HepG2 (cell line): Measurements from ENCODE around the gene INTS1. TPM values are rescaled to one million over a fixed set of nuclear protein-coding genes. Genes with fewer than 3 reads are reported as not detected.
A peak's percentile ranks its signal among the peaks of the same experiment; 100 is the strongest.

Experiments used
- ATAD3A ChIP-seq: sonication (generic); formaldehyde crosslinking; IDR thresholded peaks from 2 replicates; pipeline ENCODE4 v1.4.0; 2020; ENCODE audit warnings: missing genetic modification reagents
- ATF1 ChIP-seq: IDR thresholded peaks from 2 replicates; pipeline ENCODE4 v1.6.1; 2016; ENCODE audit warnings: mild to moderate bottlenecking, control low read depth
- ATF7 ChIP-seq, 2 experiments: fragments of 450-650 bp in 1 of 2; sonication (generic) in 1 of 2; formaldehyde crosslinking in 1 of 2; IDR thresholded peaks; 2 replicates each; pipeline versions ENCODE4 v1.4.0 to v1.6.1; 2016 to 2020; ENCODE audit warnings: antibody characterized with exemption in 1 of 2, mild to moderate bottlenecking in 1 of 2, missing genetic modification reagents in 1 of 2
- EEA1 ChIP-seq: sonication (generic); formaldehyde crosslinking; IDR thresholded peaks from 2 replicates; pipeline ENCODE4 v1.5.1; 2020; ENCODE audit warnings: mild to moderate bottlenecking, missing genetic modification reagents, borderline replicate concordance
- FOXP1 ChIP-seq, 2 experiments: fragments of 450-650 bp in 1 of 2; IDR thresholded peaks; 2 replicates each; pipeline ENCODE4 v1.6.1; 2017 to 2018; ENCODE audit warnings: antibody characterized with exemption in 1 of 2
- GZF1 ChIP-seq: sonication (generic); formaldehyde crosslinking; IDR thresholded peaks from 2 replicates; pipeline ENCODE4 v1.5.1; 2020; ENCODE audit warnings: mild to moderate bottlenecking, missing genetic modification reagents
- HNRNPLL ChIP-seq: fragments of 200-400 bp; formaldehyde crosslinking; IDR thresholded peaks from 2 replicates; pipeline ENCODE4 v1.6.1; 2017; ENCODE audit warnings: mild to moderate bottlenecking, low read depth, low read length; ENCODE audit not compliant: poor library complexity, severe bottlenecking
- NR2C2 ChIP-seq: sonication (generic); formaldehyde crosslinking; IDR thresholded peaks from 2 replicates; pipeline ENCODE4 v1.4.0; 2020; ENCODE audit warnings: missing genetic modification reagents, mild to moderate bottlenecking, moderate library complexity, borderline replicate concordance
- POLR2G ChIP-seq: fragments of 200-400 bp; formaldehyde crosslinking; IDR thresholded peaks from 2 replicates; pipeline ENCODE4 v1.6.1; 2018; ENCODE audit warnings: mild to moderate bottlenecking, low read depth, low read length, moderate library complexity
- RXRB ChIP-seq: IDR thresholded peaks from 2 replicates; pipeline ENCODE4 v1.6.1; 2016; ENCODE audit warnings: borderline replicate concordance, missing genetic modification reagents, missing compliant biosample characterization
- SIX4 ChIP-seq: sonication (generic); formaldehyde crosslinking; IDR thresholded peaks from 2 replicates; pipeline ENCODE4 v1.4.0; 2020; ENCODE audit warnings: missing genetic modification reagents
- SP1 ChIP-seq, 2 experiments: fragments of 450-650 bp in 1 of 2; sonication (generic) in 1 of 2; formaldehyde crosslinking in 1 of 2; IDR thresholded peaks; 2 replicates each; pipeline versions ENCODE4 v1.4.0 to v1.6.1; 2016 to 2020; ENCODE audit warnings: missing genetic modification reagents in 1 of 2
- TGIF2 ChIP-seq: IDR thresholded peaks from 2 replicates; pipeline ENCODE4 v1.6.1; 2016; ENCODE audit warnings: control low read depth, missing compliant biosample characterization
- ZFP1 ChIP-seq: IDR thresholded peaks from 2 replicates; pipeline ENCODE4 v1.6.1; 2016
- ZFY ChIP-seq: sonication (generic); formaldehyde crosslinking; IDR thresholded peaks from 2 replicates; pipeline ENCODE4 v1.4.0; 2020; ENCODE audit warnings: missing genetic modification reagents
- ZNF232 ChIP-seq: sonication (generic); formaldehyde crosslinking; IDR thresholded peaks from 2 replicates; pipeline ENCODE4 v1.4.0; 2020; ENCODE audit warnings: missing genetic modification reagents, borderline replicate concordance
- ZNF547 ChIP-seq: sonication (generic); formaldehyde crosslinking; IDR thresholded peaks from 2 replicates; pipeline ENCODE4 v1.5.1; 2020; ENCODE audit warnings: mild to moderate bottlenecking, missing genetic modification reagents
- ZNF607 ChIP-seq: sonication (generic); formaldehyde crosslinking; IDR thresholded peaks from 2 replicates; pipeline ENCODE4 v1.5.1; 2020; ENCODE audit warnings: missing genetic modification reagents, mild to moderate bottlenecking, borderline replicate concordance
- ZNF670 ChIP-seq: sonication (generic); formaldehyde crosslinking; IDR thresholded peaks from 2 replicates; pipeline ENCODE4 v1.8.0; 2022; ENCODE audit warnings: mild to moderate bottlenecking, missing genetic modification reagents, borderline replicate concordance
- ZNF710 ChIP-seq: sonication (generic); formaldehyde crosslinking; IDR thresholded peaks from 2 replicates; pipeline ENCODE4 v1.5.0; 2020; ENCODE audit warnings: mild to moderate bottlenecking, missing genetic modification reagents, borderline replicate concordance
- ZNF747 ChIP-seq: sonication (generic); formaldehyde crosslinking; IDR thresholded peaks from 2 replicates; pipeline ENCODE4 v1.8.1; 2023; ENCODE audit warnings: missing genetic modification reagents, mild to moderate bottlenecking, borderline replicate concordance
- ZSCAN31 ChIP-seq: sonication (generic); formaldehyde crosslinking; IDR thresholded peaks from 2 replicates; pipeline ENCODE4 v1.5.0; 2020; ENCODE audit warnings: low read depth, mild to moderate bottlenecking, missing genetic modification reagents
- polyA plus RNA-seq, 8 experiments: library from polyadenylated mRNA; depleted of rRNA in 3 of 8; stranded (reverse) in 7 of 8; unstranded in 1 of 8; fragments of >200 nt; fragmentation: Illumina TruSeq in 4 of 8; extraction: Trizol in 4 of 8; gene quantifications; 2 replicates each; pipeline versions ENCODE4 v1.2.1 to v1.2.3, GENCODE V29; 2011 to 2016; ENCODE audit warnings: low read depth in 4 of 8, missing spikeins in 1 of 8, mixed read lengths in 1 of 8; ENCODE audit not compliant: insufficient read depth in 1 of 8
- total RNA-seq, 5 experiments: library from RNA; depleted of rRNA; stranded (reverse); fragments of >200 nt; fragmentation: Illumina TruSeq; extraction: Trizol; gene quantifications; 2 replicates each; pipeline ENCODE4 v1.2.3, GENCODE V29; 2016; ENCODE audit warnings: low read depth in 1 of 5
- TF ChIP-seq, protein P1 (sequence below): sonication (generic); formaldehyde crosslinking; IDR thresholded peaks from 2 replicates; pipeline ENCODE4 v1.8.0; 2023; ENCODE audit warnings: mild to moderate bottlenecking, missing genetic modification reagents
- TF ChIP-seq, protein P2 (sequence below): sonication (generic); formaldehyde crosslinking; IDR thresholded peaks from 2 replicates; pipeline ENCODE4 v1.4.0; 2020; ENCODE audit warnings: missing genetic modification reagents, mild to moderate bottlenecking, borderline replicate concordance

The INTS1 gene
- total and polyA plus RNA-seq, 2 of the 13 experiments (the other 11 are each of a cell fraction or from before 2014, with no cell fraction given): 13.7 to 29.0 TPM

GRCh38 chr7:1536743-1537534 lies 32.8 kb upstream of the INTS1 start (continued):
- TF ChIP-seq NR2C2 (CRISPR knock-in tag): peak; percentile 84
- TF ChIP-seq ATF1 (CRISPR knock-in tag): peak; percentile 51; the same call in 1 of the 2 replicates
- TF ChIP-seq ZFY (CRISPR knock-in tag): peak; percentile 53
- TF ChIP-seq, protein P1, sequence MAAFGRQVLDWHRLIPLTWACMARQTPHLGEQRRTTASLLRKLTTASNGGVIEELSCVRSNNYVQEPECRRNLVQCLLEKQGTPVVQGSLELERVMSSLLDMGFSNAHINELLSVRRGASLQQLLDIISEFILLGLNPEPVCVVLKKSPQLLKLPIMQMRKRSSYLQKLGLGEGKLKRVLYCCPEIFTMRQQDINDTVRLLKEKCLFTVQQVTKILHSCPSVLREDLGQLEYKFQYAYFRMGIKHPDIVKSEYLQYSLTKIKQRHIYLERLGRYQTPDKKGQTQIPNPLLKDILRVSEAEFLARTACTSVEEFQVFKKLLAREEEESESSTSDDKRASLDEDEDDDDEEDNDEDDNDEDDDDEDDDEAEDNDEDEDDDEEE: no peak; the same call in 1 of the 2 replicates
- TF ChIP-seq, protein P2, sequence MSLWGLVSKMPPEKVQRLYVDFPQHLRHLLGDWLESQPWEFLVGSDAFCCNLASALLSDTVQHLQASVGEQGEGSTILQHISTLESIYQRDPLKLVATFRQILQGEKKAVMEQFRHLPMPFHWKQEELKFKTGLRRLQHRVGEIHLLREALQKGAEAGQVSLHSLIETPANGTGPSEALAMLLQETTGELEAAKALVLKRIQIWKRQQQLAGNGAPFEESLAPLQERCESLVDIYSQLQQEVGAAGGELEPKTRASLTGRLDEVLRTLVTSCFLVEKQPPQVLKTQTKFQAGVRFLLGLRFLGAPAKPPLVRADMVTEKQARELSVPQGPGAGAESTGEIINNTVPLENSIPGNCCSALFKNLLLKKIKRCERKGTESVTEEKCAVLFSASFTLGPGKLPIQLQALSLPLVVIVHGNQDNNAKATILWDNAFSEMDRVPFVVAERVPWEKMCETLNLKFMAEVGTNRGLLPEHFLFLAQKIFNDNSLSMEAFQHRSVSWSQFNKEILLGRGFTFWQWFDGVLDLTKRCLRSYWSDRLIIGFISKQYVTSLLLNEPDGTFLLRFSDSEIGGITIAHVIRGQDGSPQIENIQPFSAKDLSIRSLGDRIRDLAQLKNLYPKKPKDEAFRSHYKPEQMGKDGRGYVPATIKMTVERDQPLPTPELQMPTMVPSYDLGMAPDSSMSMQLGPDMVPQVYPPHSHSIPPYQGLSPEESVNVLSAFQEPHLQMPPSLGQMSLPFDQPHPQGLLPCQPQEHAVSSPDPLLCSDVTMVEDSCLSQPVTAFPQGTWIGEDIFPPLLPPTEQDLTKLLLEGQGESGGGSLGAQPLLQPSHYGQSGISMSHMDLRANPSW (CRISPR knock-in tag): peak; percentile 87; the same call in 1 of the 2 replicates
- peak; percentile 69; the same call in 1 of the 2 replicates for TF ChIP-seq ZNF232 (CRISPR knock-in tag)
- no peak for TF ChIP-seq ATAD3A (CRISPR knock-in tag)
- TF ChIP-seq GZF1 (CRISPR knock-in tag): no peak
- TF ChIP-seq RXRB (CRISPR knock-in tag): peak; percentile 86
- TF ChIP-seq ZNF670 (CRISPR knock-in tag): peak; percentile 81; the same call in 1 of the 2 replicates
- peak; percentile 60; the same call in 1 of the 2 replicates for TF ChIP-seq ZNF547 (CRISPR knock-in tag)
- no peak for TF ChIP-seq SP1 (IDR thresholded peaks at IDR 0.05)
- no peak for TF ChIP-seq SP1 (CRISPR knock-in tag; IDR thresholded peaks at IDR 0.05)
- TF ChIP-seq ZFP1: peak; percentile 31; the same call in 1 of the 2 replicates
- TF ChIP-seq HNRNPLL: peak; percentile 51
- peak; percentile 55 for TF ChIP-seq POLR2G
- peak; percentile 65; the same call in 1 of the 2 replicates for TF ChIP-seq ZNF607 (CRISPR knock-in tag)
- peak; percentile 93; the same call in 1 of the 2 replicates for TF ChIP-seq ZSCAN31 (CRISPR knock-in tag)
- TF ChIP-seq ATF7 (IDR thresholded peaks at IDR 0.05): peak; percentile 53
- peak; percentile 94 for TF ChIP-seq ATF7 (CRISPR knock-in tag; IDR thresholded peaks at IDR 0.05)
- no peak for TF ChIP-seq EEA1 (CRISPR knock-in tag)
- TF ChIP-seq TGIF2 (CRISPR knock-in tag): 0 out of 2 replicates have a peak, but pooled peaks have one; percentile 13
- TF ChIP-seq ZNF747 (CRISPR knock-in tag): peak; percentile 73; the same call in 1 of the 2 replicates
- TF ChIP-seq ZNF710 (CRISPR knock-in tag): no peak
- TF ChIP-seq FOXP1 (IDR thresholded peaks at IDR 0.05): no peak
- TF ChIP-seq FOXP1 (CRISPR knock-in tag; IDR thresholded peaks at IDR 0.05): peak; percentile 67
- peak; percentile 43; the same call in 1 of the 2 replicates for TF ChIP-seq SIX4
